SU-DHL-6 (cell line): Measurements from ENCODE around the gene SRP72.

ENCODE experiments used
- EZH2phosphoT487 ChIP-seq: fragments of 200-600 bp; sonication (generic), shearing (Covaris generic); conservative IDR thresholded peaks from 2 replicates; pipeline ENCODE4 v1.6.1; 2018; ENCODE audit warnings: mild to moderate bottlenecking, antibody characterized with exemption, low read length, moderate library complexity, mixed read lengths
- TF ChIP-seq, protein P1 (sequence below): fragments of 200-600 bp; sonication (generic); IDR thresholded peaks from one replicate; pipeline ENCODE4 v1.5.1; 2017; ENCODE audit warnings: antibody characterized with exemption, mild to moderate bottlenecking, low read length, moderate library complexity; ENCODE audit not compliant: insufficient read depth, poor library complexity, severe bottlenecking

DNA sequence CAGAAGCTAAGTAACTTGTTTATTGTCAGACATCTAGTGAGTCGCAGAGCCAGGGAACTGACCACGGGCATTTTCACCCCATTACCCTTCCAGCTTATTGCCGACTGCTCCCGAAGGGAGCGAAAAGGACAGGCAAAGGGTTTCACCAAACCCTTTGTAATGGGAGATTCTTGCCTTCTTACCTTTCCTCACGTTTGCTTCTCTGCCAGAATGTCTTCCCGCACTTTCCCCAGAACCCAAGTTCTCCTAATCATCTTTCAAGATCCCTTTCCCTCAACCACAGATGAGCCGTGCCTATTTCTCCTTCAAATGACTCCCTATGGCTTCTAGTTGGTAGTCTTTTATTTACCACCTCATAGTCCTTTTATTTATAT, 520 bp upstream of the SRP72 start:
- TF ChIP-seq, protein P1, sequence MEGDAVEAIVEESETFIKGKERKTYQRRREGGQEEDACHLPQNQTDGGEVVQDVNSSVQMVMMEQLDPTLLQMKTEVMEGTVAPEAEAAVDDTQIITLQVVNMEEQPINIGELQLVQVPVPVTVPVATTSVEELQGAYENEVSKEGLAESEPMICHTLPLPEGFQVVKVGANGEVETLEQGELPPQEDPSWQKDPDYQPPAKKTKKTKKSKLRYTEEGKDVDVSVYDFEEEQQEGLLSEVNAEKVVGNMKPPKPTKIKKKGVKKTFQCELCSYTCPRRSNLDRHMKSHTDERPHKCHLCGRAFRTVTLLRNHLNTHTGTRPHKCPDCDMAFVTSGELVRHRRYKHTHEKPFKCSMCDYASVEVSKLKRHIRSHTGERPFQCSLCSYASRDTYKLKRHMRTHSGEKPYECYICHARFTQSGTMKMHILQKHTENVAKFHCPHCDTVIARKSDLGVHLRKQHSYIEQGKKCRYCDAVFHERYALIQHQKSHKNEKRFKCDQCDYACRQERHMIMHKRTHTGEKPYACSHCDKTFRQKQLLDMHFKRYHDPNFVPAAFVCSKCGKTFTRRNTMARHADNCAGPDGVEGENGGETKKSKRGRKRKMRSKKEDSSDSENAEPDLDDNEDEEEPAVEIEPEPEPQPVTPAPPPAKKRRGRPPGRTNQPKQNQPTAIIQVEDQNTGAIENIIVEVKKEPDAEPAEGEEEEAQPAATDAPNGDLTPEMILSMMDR, result no peak
- no peak for TF ChIP-seq EZH2phosphoT487
